Liver (tissue), 9 donors: ENCODE data around the gene BMPER. TPM values are rescaled to one million over a fixed set of nuclear protein-coding genes. Genes with fewer than 3 reads are reported as not detected.

Experiments
- DNase-seq: peaks from one replicate; pipeline ENCODE4 v3.0.0-alpha.2; 2017; ENCODE audit warnings: low spot score
- H3K27ac ChIP-seq, 2 donors: one replicate each; pipeline ENCODE4 v1.7.0; 2013; ENCODE audit warnings: inconsistent platforms in 2 of 2, low read length in 2 of 2, control low read depth in 1 of 2, low read depth in 1 of 2, mild to moderate bottlenecking in 1 of 2
- H3K27me3 ChIP-seq, 4 donors: one replicate each; pipeline versions ENCODE4 v1.6.1 to v1.7.0; 2013; ENCODE audit warnings: low read length in 3 of 4, inconsistent platforms in 1 of 4, mild to moderate bottlenecking in 1 of 4, moderate library complexity in 1 of 4; ENCODE audit not compliant: control insufficient read depth in 4 of 4, insufficient read depth in 4 of 4
- H3K36me3 ChIP-seq, 4 donors: one replicate each; pipeline versions ENCODE4 v1.6.1 to v1.7.0; 2013; ENCODE audit warnings: low read length in 3 of 4, mild to moderate bottlenecking in 3 of 4, low read depth in 1 of 4, moderate library complexity in 1 of 4; ENCODE audit not compliant: control insufficient read depth in 4 of 4, insufficient read depth in 3 of 4
- H3K4me1 ChIP-seq, 4 donors: one replicate each; pipeline versions ENCODE4 v1.6.1 to v1.7.0; 2013; ENCODE audit warnings: low read length in 3 of 4, mild to moderate bottlenecking in 3 of 4, moderate library complexity in 1 of 4; ENCODE audit not compliant: control insufficient read depth in 4 of 4, insufficient read depth in 4 of 4
- H3K4me3 ChIP-seq, 3 donors: one replicate each; pipeline versions ENCODE4 v1.6.1 to v1.7.0; 2013; ENCODE audit warnings: low read length in 3 of 3, control low read depth in 1 of 3, low read depth in 1 of 3, mild to moderate bottlenecking in 1 of 3
- H3K9ac ChIP-seq, 2 donors: one replicate each; pipeline ENCODE4 v1.7.0; 2013; ENCODE audit warnings: low read length in 2 of 2, mild to moderate bottlenecking in 2 of 2, moderate library complexity in 2 of 2, control low read depth in 1 of 2, low read depth in 1 of 2
- H3K9me3 ChIP-seq, 4 donors: one replicate each; pipeline versions ENCODE4 v1.6.1 to v1.7.0; 2013; ENCODE audit warnings: low read length in 3 of 4; ENCODE audit not compliant: control insufficient read depth in 4 of 4
- EGR1 ChIP-seq, 2 donors: IDR thresholded peaks; 2 replicates each; pipeline ENCODE4 v1.6.1; 2016 to 2018; ENCODE audit warnings: antibody characterized with exemption in 2 of 2, low read depth in 2 of 2
- FOXA1 ChIP-seq: IDR thresholded peaks from 2 replicates; pipeline ENCODE4 v1.6.1; 2016; ENCODE audit warnings: antibody characterized with exemption
- GABPA ChIP-seq, 2 donors: IDR thresholded peaks in 1 of 2; conservative IDR thresholded peaks in 1 of 2; 2 replicates each; pipeline ENCODE4 v1.6.1; 2016; ENCODE audit warnings: antibody characterized with exemption in 2 of 2, mild to moderate bottlenecking in 1 of 2, moderate library complexity in 1 of 2
- HNF4A ChIP-seq, 2 donors: conservative IDR thresholded peaks; 2 replicates each; pipeline ENCODE4 v1.6.1; 2016; ENCODE audit warnings: antibody characterized with exemption in 2 of 2, mild to moderate bottlenecking in 2 of 2
- HNF4G ChIP-seq: IDR thresholded peaks from 2 replicates; pipeline ENCODE4 v1.6.1; 2016; ENCODE audit warnings: antibody characterized with exemption
- JUND ChIP-seq, 2 donors: IDR thresholded peaks; 2 replicates each; pipeline ENCODE4 v1.6.1; 2016; ENCODE audit warnings: antibody characterized with exemption in 2 of 2
- MAX ChIP-seq: IDR thresholded peaks from 2 replicates; pipeline ENCODE4 v1.6.1; 2016; ENCODE audit warnings: antibody characterized with exemption
- RXRA ChIP-seq, 2 donors: IDR thresholded peaks; 2 replicates each; pipeline ENCODE4 v1.6.1; 2017 to 2018; ENCODE audit warnings: antibody characterized with exemption in 2 of 2, mild to moderate bottlenecking in 1 of 2
- SP1 ChIP-seq: IDR thresholded peaks from 2 replicates; pipeline ENCODE4 v1.6.1; 2018; ENCODE audit warnings: antibody characterized with exemption, mild to moderate bottlenecking
- TAF1 ChIP-seq: conservative IDR thresholded peaks from 2 replicates; pipeline ENCODE4 v1.6.1; 2016; ENCODE audit warnings: antibody characterized with exemption, mild to moderate bottlenecking
- YY1 ChIP-seq: IDR thresholded peaks from 2 replicates; pipeline ENCODE4 v1.6.1; 2016; ENCODE audit warnings: antibody characterized with exemption, mild to moderate bottlenecking
- ZBTB33 ChIP-seq: IDR thresholded peaks from 2 replicates; pipeline ENCODE4 v1.6.1; 2016; ENCODE audit warnings: antibody characterized with exemption
- WGBS: extraction: QIAGEN DNeasy Blood & Tissue Kit; methylation state at CpG from one replicate; pipeline ENCODE4 v1.1.7; 2013; 5-methylcytosine and 5-hydroxymethylcytosine counted together
- polyA plus RNA-seq, 2 donors: library from polyadenylated mRNA; stranded (reverse) in 1 of 2; unstranded in 1 of 2; fragments of 200-250 nt in 1 of 2; fragments of >200 nt in 1 of 2; fragmentation: Nextera tagmentation in 1 of 2; extraction: Ambion mirVana in 1 of 2; gene quantifications; one replicate each; pipeline versions ENCODE4 v1.2.1 to v1.2.3, GENCODE V29; 2013 to 2015
- total RNA-seq, 2 donors: library from RNA; depleted of rRNA; stranded (reverse); fragments of >200 nt; gene quantifications; one replicate each; pipeline ENCODE4 v1.2.3, GENCODE V29; 2014
- TF ChIP-seq, protein P1 (sequence below): IDR thresholded peaks from 2 replicates; pipeline ENCODE4 v1.6.1; 2016; ENCODE audit warnings: antibody characterized with exemption, mild to moderate bottlenecking
- TF ChIP-seq, protein P2 (sequence below): fragments of 150-350 bp; IDR thresholded peaks from 2 replicates; pipeline ENCODE4 v1.5.1; 2017; ENCODE audit warnings: improper control_type of control experiment, low read depth, low read length; ENCODE audit not compliant: missing input control
- TF ChIP-seq, protein P3 (sequence below): IDR thresholded peaks from 2 replicates; pipeline ENCODE4 v1.6.1; 2016; ENCODE audit warnings: antibody characterized with exemption
- donor health status: healthy.
- donor health status: healthy.
- donor health status: healthy.
- donor health status: healthy.
- donor health status: healthy.

The BMPER gene
- total and polyA plus RNA-seq, 4 donors = 4.0 to 8.5 (median 6.2) TPM

- TF ChIP-seq JUND (IDR thresholded peaks at IDR 0.05) (no peak), RXRA (IDR thresholded peaks at IDR 0.05) (no peak), HNF4G (no peak), YY1 (no peak), EGR1 (IDR thresholded peaks at IDR 0.05; ENCODE audit: low read depth in 2 of 2) (no peak), FOXA1 (no peak), TAF1 (no peak), SP1 (no peak), HNF4A (conservative IDR thresholded peaks at IDR 0.05) (no peak), GABPA (IDR thresholded peaks at IDR 0.05 in 1 of 2, conservative IDR thresholded peaks at IDR 0.05 in 1 of 2) (no peak)
- TF ChIP-seq, protein P1, sequence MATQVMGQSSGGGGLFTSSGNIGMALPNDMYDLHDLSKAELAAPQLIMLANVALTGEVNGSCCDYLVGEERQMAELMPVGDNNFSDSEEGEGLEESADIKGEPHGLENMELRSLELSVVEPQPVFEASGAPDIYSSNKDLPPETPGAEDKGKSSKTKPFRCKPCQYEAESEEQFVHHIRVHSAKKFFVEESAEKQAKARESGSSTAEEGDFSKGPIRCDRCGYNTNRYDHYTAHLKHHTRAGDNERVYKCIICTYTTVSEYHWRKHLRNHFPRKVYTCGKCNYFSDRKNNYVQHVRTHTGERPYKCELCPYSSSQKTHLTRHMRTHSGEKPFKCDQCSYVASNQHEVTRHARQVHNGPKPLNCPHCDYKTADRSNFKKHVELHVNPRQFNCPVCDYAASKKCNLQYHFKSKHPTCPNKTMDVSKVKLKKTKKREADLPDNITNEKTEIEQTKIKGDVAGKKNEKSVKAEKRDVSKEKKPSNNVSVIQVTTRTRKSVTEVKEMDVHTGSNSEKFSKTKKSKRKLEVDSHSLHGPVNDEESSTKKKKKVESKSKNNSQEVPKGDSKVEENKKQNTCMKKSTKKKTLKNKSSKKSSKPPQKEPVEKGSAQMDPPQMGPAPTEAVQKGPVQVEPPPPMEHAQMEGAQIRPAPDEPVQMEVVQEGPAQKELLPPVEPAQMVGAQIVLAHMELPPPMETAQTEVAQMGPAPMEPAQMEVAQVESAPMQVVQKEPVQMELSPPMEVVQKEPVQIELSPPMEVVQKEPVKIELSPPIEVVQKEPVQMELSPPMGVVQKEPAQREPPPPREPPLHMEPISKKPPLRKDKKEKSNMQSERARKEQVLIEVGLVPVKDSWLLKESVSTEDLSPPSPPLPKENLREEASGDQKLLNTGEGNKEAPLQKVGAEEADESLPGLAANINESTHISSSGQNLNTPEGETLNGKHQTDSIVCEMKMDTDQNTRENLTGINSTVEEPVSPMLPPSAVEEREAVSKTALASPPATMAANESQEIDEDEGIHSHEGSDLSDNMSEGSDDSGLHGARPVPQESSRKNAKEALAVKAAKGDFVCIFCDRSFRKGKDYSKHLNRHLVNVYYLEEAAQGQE = no peak
- TF ChIP-seq, protein P2, sequence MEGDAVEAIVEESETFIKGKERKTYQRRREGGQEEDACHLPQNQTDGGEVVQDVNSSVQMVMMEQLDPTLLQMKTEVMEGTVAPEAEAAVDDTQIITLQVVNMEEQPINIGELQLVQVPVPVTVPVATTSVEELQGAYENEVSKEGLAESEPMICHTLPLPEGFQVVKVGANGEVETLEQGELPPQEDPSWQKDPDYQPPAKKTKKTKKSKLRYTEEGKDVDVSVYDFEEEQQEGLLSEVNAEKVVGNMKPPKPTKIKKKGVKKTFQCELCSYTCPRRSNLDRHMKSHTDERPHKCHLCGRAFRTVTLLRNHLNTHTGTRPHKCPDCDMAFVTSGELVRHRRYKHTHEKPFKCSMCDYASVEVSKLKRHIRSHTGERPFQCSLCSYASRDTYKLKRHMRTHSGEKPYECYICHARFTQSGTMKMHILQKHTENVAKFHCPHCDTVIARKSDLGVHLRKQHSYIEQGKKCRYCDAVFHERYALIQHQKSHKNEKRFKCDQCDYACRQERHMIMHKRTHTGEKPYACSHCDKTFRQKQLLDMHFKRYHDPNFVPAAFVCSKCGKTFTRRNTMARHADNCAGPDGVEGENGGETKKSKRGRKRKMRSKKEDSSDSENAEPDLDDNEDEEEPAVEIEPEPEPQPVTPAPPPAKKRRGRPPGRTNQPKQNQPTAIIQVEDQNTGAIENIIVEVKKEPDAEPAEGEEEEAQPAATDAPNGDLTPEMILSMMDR = no peak
- Histone ChIP-seq H3K36me3 (no peaks in the 10 kb centered on the region), H3K9me3 (no peaks in the 10 kb centered on the region), H3K9ac (no peak overlapping the region), H3K4me3 (no peak overlapping the region), H3K27me3 (peaks cover 0 to 17% (median 4%) of the 10 kb centered on the region in 4 donors), H3K27ac (no peak overlapping the region), H3K4me1 (peaks cover 2 to 15% (median 15%) of the 10 kb centered on the region in 4 donors)
- no peak for DNase-seq
Observed at GRCh38 chr7:33900501-33900900, 4.8 kb upstream of the BMPER start.

GRCh38 chr7:33901199-33901598 lies 4.1 kb upstream of the BMPER start:
- Histone ChIP-seq H3K4me1 (peaks cover 2 to 15% (median 15%) of the 10 kb centered on the region in 4 donors), H3K36me3 (no peaks in the 10 kb centered on the region), H3K9me3 (no peaks in the 10 kb centered on the region), H3K4me3 (no peak overlapping the region), H3K27ac (no peak overlapping the region), H3K27me3 (peaks cover 0 to 17% (median 4%) of the 10 kb centered on the region in 4 donors), H3K9ac (no peak overlapping the region)
- TF ChIP-seq, protein P1 = no peak
- TF ChIP-seq RXRA (IDR thresholded peaks at IDR 0.05) (no peak), JUND (IDR thresholded peaks at IDR 0.05) (no peak), MAX (no peak), TAF1 (no peak), HNF4G (no peak), FOXA1 (no peak), EGR1 (IDR thresholded peaks at IDR 0.05; ENCODE audit: low read depth in 2 of 2) (no peak), ZBTB33 (no peak), GABPA (IDR thresholded peaks at IDR 0.05 in 1 of 2, conservative IDR thresholded peaks at IDR 0.05 in 1 of 2) (no peak), YY1 (no peak)
- TF ChIP-seq, protein P3, sequence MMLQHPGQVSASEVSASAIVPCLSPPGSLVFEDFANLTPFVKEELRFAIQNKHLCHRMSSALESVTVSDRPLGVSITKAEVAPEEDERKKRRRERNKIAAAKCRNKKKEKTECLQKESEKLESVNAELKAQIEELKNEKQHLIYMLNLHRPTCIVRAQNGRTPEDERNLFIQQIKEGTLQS = no peak
- 90% methylated on average over 4 of the region's 4 CpGs for WGBS
- no peak for DNase-seq
